ENCODE results near the gene LMNB1. TPM values are rescaled to one million over a fixed set of nuclear protein-coding genes. Genes with fewer than 3 reads are reported as not detected.

Gene LMNB1
- polyA plus RNA-seq, 1 experiment = 12.0 TPM

DNA sequence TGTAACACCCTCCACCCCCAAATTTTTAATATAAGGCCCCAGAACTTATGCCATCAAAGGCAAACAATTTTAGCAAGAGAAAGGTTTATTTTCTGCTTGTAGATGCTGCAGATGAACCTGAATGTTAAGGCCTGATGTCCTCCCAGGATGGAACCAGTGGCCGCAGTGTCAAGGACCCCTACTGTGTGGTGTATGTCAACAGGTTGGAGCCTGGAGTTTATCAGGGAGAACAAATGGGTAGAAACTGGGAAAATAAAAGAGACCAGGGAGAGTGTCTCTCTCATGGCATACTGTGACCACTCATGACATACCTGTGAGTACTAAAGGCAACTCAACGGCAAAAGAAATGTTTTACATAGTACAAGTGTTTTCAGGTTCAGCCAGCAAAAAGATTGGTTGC is 34.5 kb upstream of the LMNB1 start:
- CTCF ChIA-PET = no interaction called here
- Histone ChIP-seq H3K4me3 (ENCODE audit: low read depth, low read length) (no peak overlapping the region), H3K36me3 (ENCODE audit: control insufficient read depth, insufficient read depth, low read length) (no peaks in the 10 kb centered on the region), H3K27me3 (ENCODE audit: control insufficient read depth, insufficient read depth, low read length) (no peaks in the 10 kb centered on the region)
- POLR2A ChIA-PET = no interaction called here
- TF ChIP-seq, protein P1, sequence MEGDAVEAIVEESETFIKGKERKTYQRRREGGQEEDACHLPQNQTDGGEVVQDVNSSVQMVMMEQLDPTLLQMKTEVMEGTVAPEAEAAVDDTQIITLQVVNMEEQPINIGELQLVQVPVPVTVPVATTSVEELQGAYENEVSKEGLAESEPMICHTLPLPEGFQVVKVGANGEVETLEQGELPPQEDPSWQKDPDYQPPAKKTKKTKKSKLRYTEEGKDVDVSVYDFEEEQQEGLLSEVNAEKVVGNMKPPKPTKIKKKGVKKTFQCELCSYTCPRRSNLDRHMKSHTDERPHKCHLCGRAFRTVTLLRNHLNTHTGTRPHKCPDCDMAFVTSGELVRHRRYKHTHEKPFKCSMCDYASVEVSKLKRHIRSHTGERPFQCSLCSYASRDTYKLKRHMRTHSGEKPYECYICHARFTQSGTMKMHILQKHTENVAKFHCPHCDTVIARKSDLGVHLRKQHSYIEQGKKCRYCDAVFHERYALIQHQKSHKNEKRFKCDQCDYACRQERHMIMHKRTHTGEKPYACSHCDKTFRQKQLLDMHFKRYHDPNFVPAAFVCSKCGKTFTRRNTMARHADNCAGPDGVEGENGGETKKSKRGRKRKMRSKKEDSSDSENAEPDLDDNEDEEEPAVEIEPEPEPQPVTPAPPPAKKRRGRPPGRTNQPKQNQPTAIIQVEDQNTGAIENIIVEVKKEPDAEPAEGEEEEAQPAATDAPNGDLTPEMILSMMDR (IDR thresholded peaks at IDR 0.05; ENCODE audit: insufficient read depth, low read depth, low read length) = no peak
- no peak for DNase-seq (ENCODE audit: low read depth)

DNA sequence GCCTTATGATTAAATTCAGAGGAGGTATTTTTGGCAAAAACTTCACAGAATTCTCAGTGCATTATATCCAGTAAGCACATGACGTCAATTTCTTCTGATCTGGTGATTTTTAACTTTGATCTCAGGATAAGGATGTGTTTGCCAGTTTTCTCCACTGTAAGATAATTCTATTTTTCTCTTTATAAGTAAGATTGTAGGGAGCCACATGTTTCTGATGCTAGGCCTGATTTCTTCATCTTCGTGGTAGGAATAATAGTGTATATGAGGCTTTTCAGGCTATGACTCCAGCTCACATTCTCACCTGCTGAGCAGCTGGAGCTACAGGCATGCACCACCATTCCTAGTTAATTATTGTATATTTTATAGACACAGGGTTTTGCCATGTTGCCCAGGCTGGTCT is 32.1 kb upstream of the LMNB1 start:
- POLR2A ChIA-PET = no interaction called here
- Histone ChIP-seq H3K36me3 (ENCODE audit: control insufficient read depth, insufficient read depth, low read length) (no peaks in the 10 kb centered on the region), H3K4me3 (ENCODE audit: low read depth, low read length) (no peak overlapping the region), H3K27me3 (ENCODE audit: control insufficient read depth, insufficient read depth, low read length) (no peaks in the 10 kb centered on the region)
- CTCF ChIA-PET = no interaction called here
- DNase-seq (ENCODE audit: low read depth) = no peak
- TF ChIP-seq, protein P1 (IDR thresholded peaks at IDR 0.05; ENCODE audit: insufficient read depth, low read depth, low read length) = no peak

DNA sequence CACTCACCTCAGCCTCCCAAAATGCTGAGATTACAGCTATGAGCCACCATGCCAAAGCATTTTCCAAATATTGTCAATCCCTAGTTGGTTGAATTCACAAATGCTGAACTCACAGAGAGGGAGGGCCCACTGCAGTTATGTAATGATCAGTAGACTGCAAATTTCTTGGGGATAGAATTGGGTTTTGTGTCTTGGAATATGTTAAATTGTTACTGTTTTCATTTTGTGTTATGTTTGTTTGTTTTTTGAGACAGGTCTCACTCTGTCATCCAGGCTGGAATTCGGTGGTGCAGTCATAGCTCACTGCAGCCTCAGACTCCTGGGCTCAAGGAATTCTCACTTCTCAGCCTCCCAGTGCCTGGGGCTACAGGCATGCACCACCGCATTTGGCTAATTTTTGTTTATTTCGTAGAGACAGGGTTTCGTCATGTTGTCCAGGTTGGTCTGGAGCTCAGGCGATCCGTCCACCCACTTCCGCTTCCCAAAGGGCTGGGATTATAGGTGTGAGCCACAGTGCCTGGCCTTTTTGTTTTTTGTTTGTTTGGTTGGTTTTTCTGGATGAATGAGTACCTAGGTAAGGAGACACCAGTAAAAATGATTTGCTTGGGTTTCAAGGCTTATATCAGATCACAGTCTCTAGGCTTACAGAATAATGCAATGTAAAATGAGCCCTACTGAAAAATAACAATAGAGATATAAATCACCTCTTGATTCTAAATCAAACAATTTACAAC is 31.5 kb upstream of the LMNB1 start:
- ChIA-PET POLR2A (no interaction called here), CTCF (no interaction called here)
- TF ChIP-seq, protein P1 (IDR thresholded peaks at IDR 0.05; ENCODE audit: insufficient read depth, low read depth, low read length) = no peak
- H3K4me3 ChIP-seq (ENCODE audit: low read depth, low read length) = no peak overlapping the region
- no peaks in the 10 kb centered on the region for H3K36me3 ChIP-seq (ENCODE audit: control insufficient read depth, insufficient read depth, low read length)
- no peak for DNase-seq (ENCODE audit: low read depth)
- H3K27me3 ChIP-seq (ENCODE audit: control insufficient read depth, insufficient read depth, low read length) = no peaks in the 10 kb centered on the region

DNA sequence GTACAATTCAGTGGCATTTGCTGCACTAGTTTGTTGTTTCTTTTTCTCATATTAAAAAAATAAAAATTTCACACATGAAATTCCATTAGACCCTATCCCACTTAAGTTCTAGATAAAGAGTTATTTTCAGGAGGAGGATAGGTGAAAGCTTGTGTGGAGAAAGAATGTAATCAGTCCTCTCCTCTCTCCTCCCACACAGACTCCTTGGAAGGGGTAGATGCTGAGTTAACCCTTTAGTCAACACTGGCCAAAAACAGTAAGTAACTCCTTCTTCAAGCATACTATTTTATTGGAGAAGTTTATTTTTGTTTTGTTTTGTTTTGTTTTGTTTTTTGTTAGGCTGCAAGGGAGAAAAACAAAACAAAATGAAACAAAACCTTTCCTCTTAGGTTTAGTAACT is 30.6 kb upstream of the LMNB1 start:
- DNase-seq (ENCODE audit: low read depth) = no peak
- Histone ChIP-seq H3K4me3 (ENCODE audit: low read depth, low read length) (no peak overlapping the region), H3K36me3 (ENCODE audit: control insufficient read depth, insufficient read depth, low read length) (no peaks in the 10 kb centered on the region), H3K27me3 (ENCODE audit: control insufficient read depth, insufficient read depth, low read length) (no peaks in the 10 kb centered on the region)
- TF ChIP-seq, protein P1 (IDR thresholded peaks at IDR 0.05; ENCODE audit: insufficient read depth, low read depth, low read length) = no peak
- CTCF ChIA-PET = no interaction called here
- POLR2A ChIA-PET = no interaction called here

DNA sequence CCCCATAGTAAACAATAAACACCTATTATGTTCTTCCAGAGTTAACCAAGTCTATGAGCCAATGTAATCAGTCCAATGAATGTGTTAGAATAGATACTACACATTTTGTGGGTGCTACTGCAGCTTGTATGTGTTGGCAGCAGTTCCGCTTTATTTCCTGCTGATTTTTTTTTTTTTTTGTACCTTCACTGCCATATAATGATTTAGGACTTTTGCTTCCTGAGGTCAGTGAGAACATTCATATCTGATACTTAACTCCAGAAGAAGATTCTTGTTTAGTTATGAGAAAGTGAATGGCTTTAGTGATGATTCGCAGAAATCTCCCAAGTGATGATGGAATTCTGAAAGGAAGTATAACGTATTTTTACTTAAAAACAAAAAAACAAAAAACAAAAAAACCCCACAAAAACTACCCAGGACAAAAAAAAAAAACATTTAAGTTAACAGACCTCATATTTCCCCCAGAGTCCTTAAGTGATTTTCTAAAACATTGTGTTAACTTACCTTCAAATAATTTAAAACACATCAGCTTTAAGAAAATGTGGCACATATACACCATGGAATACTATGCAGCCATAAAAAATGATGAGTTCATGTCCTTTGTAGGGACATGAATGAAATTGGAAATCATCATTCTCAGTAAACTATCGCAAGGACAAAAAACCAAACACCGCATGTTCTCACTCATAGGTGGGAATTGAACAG is 24.7 kb upstream of the LMNB1 start:
- no peaks in the 10 kb centered on the region for H3K27me3 ChIP-seq (ENCODE audit: control insufficient read depth, insufficient read depth, low read length)
- DNase-seq (ENCODE audit: low read depth) = no peak
- TF ChIP-seq, protein P1 (IDR thresholded peaks at IDR 0.05; ENCODE audit: insufficient read depth, low read depth, low read length) = no peak
- ChIA-PET POLR2A (no interaction called here), CTCF (no interaction called here)
- H3K36me3 ChIP-seq (ENCODE audit: control insufficient read depth, insufficient read depth, low read length) = no peaks in the 10 kb centered on the region
- H3K4me3 ChIP-seq (ENCODE audit: low read depth, low read length) = no peak overlapping the region
